Activated naive CD8-positive, alpha-beta T cell treated with anti-CD3 and anti-CD28 coated beads for 36 hours (primary cell): Measurements from ENCODE around the gene CYB5R2. TPM values are rescaled to one million over a fixed set of nuclear protein-coding genes. Genes with fewer than 3 reads are reported as not detected.
"Not testable (repeated sequence)": the region's sequence is repeated elsewhere in the genome, so short reads cannot be mapped to it uniquely, and the experiment has no call there.

Source experiments
- DNase-seq: peaks from one replicate; pipeline ENCODE4 v3.0.0; 2021
- H3K27ac Mint-ChIP-seq: one replicate; pipeline ENCODE4 v1.8.0; 2022; ENCODE audit warnings: mild to moderate bottlenecking, moderate library complexity, mixed read lengths
- H3K27me3 Mint-ChIP-seq: one replicate; pipeline ENCODE4 v1.8.0; 2022; ENCODE audit warnings: mild to moderate bottlenecking, mixed read lengths
- H3K36me3 Mint-ChIP-seq: one replicate; pipeline ENCODE4 v1.8.0; 2021; ENCODE audit warnings: mild to moderate bottlenecking, mixed read lengths
- H3K4me1 Mint-ChIP-seq: one replicate; pipeline ENCODE4 v1.8.0; 2021; ENCODE audit warnings: mixed read lengths
- H3K4me3 Mint-ChIP-seq: one replicate; pipeline ENCODE4 v1.8.0; 2022; ENCODE audit warnings: mild to moderate bottlenecking, moderate library complexity, mixed read lengths
- H3K9me3 Mint-ChIP-seq: one replicate; pipeline ENCODE4 v1.8.0; 2022; ENCODE audit warnings: mixed read lengths
- total RNA-seq, 2 experiments: library from RNA; stranded (reverse); gene quantifications; one replicate each; pipeline ENCODE4 v1.2.3, GENCODE V29; 2021

CYB5R2 gene
- total RNA-seq, 2 experiments from 2014 or later: 16.4 to 18.8 TPM

GRCh38 chr11:7677071-7677470, 3.8 kb upstream of the CYB5R2 start:
- H3K4me3 Mint-ChIP-seq: no peak overlapping the region
- H3K27ac Mint-ChIP-seq: no peak overlapping the region
- DNase-seq: no peak
- H3K4me1 Mint-ChIP-seq: peaks cover 8% of the 10 kb centered on the region
- H3K36me3 Mint-ChIP-seq: peaks cover 4% of the 10 kb centered on the region
- peaks cover 71% of the 10 kb centered on the region for H3K27me3 Mint-ChIP-seq
- H3K9me3 Mint-ChIP-seq: no peaks in the 10 kb centered on the region

GRCh38 chr11:7675631-7676030, 2.3 kb upstream of the CYB5R2 start:
- Mint-ChIP-seq H3K27me3 (peaks cover 67% of the 10 kb centered on the region), H3K4me1 (peaks cover 21% of the 10 kb centered on the region), H3K4me3 (no peak overlapping the region), H3K27ac (no peak overlapping the region), H3K36me3 (peaks cover 4% of the 10 kb centered on the region), H3K9me3 (no peaks in the 10 kb centered on the region)
- no peak for DNase-seq

- peak; percentile 36 for DNase-seq
- peaks cover 23% of the 10 kb centered on the region for H3K4me1 Mint-ChIP-seq
Measured at GRCh38 chr11:7673724-7674434, 579 bp upstream of the CYB5R2 start.

GRCh38 chr11:7672276-7672959, 882 bp downstream of the CYB5R2 start:
- peak overlapping the region; percentile 71 for H3K4me3 Mint-ChIP-seq
- H3K27ac Mint-ChIP-seq: peak overlapping the region; percentile 34
- peaks cover 42% of the 10 kb centered on the region for H3K27me3 Mint-ChIP-seq
- DNase-seq: no peak
- H3K4me1 Mint-ChIP-seq: peaks cover 27% of the 10 kb centered on the region
- H3K9me3 Mint-ChIP-seq: no peaks in the 10 kb centered on the region
- H3K36me3 Mint-ChIP-seq: peaks cover 1% of the 10 kb centered on the region

More at GRCh38 chr11:7673724-7674434, 579 bp upstream of the CYB5R2 start:
- H3K9me3 Mint-ChIP-seq: no peaks in the 10 kb centered on the region
- H3K27ac Mint-ChIP-seq: no peak overlapping the region
- peak overlapping the region; percentile 76 for H3K4me3 Mint-ChIP-seq
- H3K27me3 Mint-ChIP-seq: peaks cover 54% of the 10 kb centered on the region
- peaks cover 1% of the 10 kb centered on the region for H3K36me3 Mint-ChIP-seq

GRCh38 chr11:7671347-7672215, 1.7 kb downstream of the CYB5R2 start:
- Mint-ChIP-seq H3K9me3 (no peaks in the 10 kb centered on the region), H3K4me3 (peak overlapping the region; percentile 27), H3K27me3 (peaks cover 36% of the 10 kb centered on the region), H3K36me3 (no peaks in the 10 kb centered on the region), H3K4me1 (peaks cover 27% of the 10 kb centered on the region), H3K27ac (peak overlapping the region; percentile 34)
- peak; percentile 57 for DNase-seq

- DNase-seq: no peak
- no peak overlapping the region for H3K27ac Mint-ChIP-seq
- peaks cover 27% of the 10 kb centered on the region for H3K4me1 Mint-ChIP-seq
- H3K36me3 Mint-ChIP-seq: no peaks in the 10 kb centered on the region
- peaks cover 27% of the 10 kb centered on the region for H3K27me3 Mint-ChIP-seq
- no peak overlapping the region for H3K4me3 Mint-ChIP-seq
- no peaks in the 10 kb centered on the region for H3K9me3 Mint-ChIP-seq
Measured at GRCh38 chr11:7670641-7671040, 2.7 kb downstream of the CYB5R2 start.

- H3K36me3 Mint-ChIP-seq: peaks cover 7% of the 10 kb centered on the region
Measured at GRCh38 chr11:7668911-7669310, 4.4 kb downstream of the CYB5R2 start.

GRCh38 chr11:7668464-7668863, 4.8 kb downstream of the CYB5R2 start:
- no peaks in the 10 kb centered on the region for H3K9me3 Mint-ChIP-seq
- DNase-seq: no peak
- H3K27me3 Mint-ChIP-seq: peaks cover 8% of the 10 kb centered on the region
- peaks cover 8% of the 10 kb centered on the region for H3K36me3 Mint-ChIP-seq
- H3K27ac Mint-ChIP-seq: no peak overlapping the region
- H3K4me3 Mint-ChIP-seq: no peak overlapping the region
- H3K4me1 Mint-ChIP-seq: peaks cover 22% of the 10 kb centered on the region

More at GRCh38 chr11:7668911-7669310, 4.4 kb downstream of the CYB5R2 start:
- no peaks in the 10 kb centered on the region for H3K9me3 Mint-ChIP-seq
- no peak for DNase-seq
- no peak overlapping the region for H3K4me3 Mint-ChIP-seq
- peaks cover 10% of the 10 kb centered on the region for H3K27me3 Mint-ChIP-seq
- H3K27ac Mint-ChIP-seq: no peak overlapping the region
- H3K4me1 Mint-ChIP-seq: peaks cover 23% of the 10 kb centered on the region

- peaks cover 22% of the 10 kb centered on the region for H3K4me1 Mint-ChIP-seq
- peaks cover 8% of the 10 kb centered on the region for H3K36me3 Mint-ChIP-seq
- peaks cover 4% of the 10 kb centered on the region for H3K27me3 Mint-ChIP-seq
- DNase-seq: no peak
- H3K9me3 Mint-ChIP-seq: no peaks in the 10 kb centered on the region
- no peak overlapping the region for H3K27ac Mint-ChIP-seq
- no peak overlapping the region for H3K4me3 Mint-ChIP-seq
Measured at GRCh38 chr11:7667460-7667859, 5.8 kb downstream of the CYB5R2 start.

- H3K4me3 Mint-ChIP-seq: no peak overlapping the region
- no peaks in the 10 kb centered on the region for H3K9me3 Mint-ChIP-seq
- no peak for DNase-seq
- no peak overlapping the region for H3K27ac Mint-ChIP-seq
- no peaks in the 10 kb centered on the region for H3K27me3 Mint-ChIP-seq
- peaks cover 9% of the 10 kb centered on the region for H3K36me3 Mint-ChIP-seq
- H3K4me1 Mint-ChIP-seq: peaks cover 12% of the 10 kb centered on the region
Measured at GRCh38 chr11:7666292-7666866, 6.9 kb downstream of the CYB5R2 start.

- peak; percentile 74 for DNase-seq
- Mint-ChIP-seq H3K36me3 (peaks cover 16% of the 10 kb centered on the region), H3K27ac (no peak overlapping the region), H3K4me3 (no peak overlapping the region), H3K27me3 (no peaks in the 10 kb centered on the region), H3K4me1 (peaks cover 7% of the 10 kb centered on the region), H3K9me3 (no peaks in the 10 kb centered on the region)
Measured at GRCh38 chr11:7665473-7666291, 7.6 kb downstream of the CYB5R2 start.

- H3K4me3 Mint-ChIP-seq: no peak overlapping the region
- no peak overlapping the region for H3K27ac Mint-ChIP-seq
- peaks cover 4% of the 10 kb centered on the region for H3K4me1 Mint-ChIP-seq
- peaks cover 16% of the 10 kb centered on the region for H3K36me3 Mint-ChIP-seq
- no peak for DNase-seq
- no peaks in the 10 kb centered on the region for H3K27me3 Mint-ChIP-seq
- H3K9me3 Mint-ChIP-seq: no peaks in the 10 kb centered on the region
Measured at GRCh38 chr11:7664867-7665266, 8.4 kb downstream of the CYB5R2 start.

GRCh38 chr11:7663531-7663930, 9.8 kb downstream of the CYB5R2 start:
- H3K4me1 Mint-ChIP-seq, H3K4me3 Mint-ChIP-seq, H3K27ac Mint-ChIP-seq, H3K9me3 Mint-ChIP-seq, H3K27me3 Mint-ChIP-seq, DNase-seq: not testable (repeated sequence)
- peaks cover 16% of the 10 kb centered on the region for H3K36me3 Mint-ChIP-seq
